Inflammatory macrophage treated with lipopolysaccharide for 1 hour (primary cell): ENCODE results near the gene B3GAT3.
"Not testable (repeated sequence)": the region's sequence is repeated elsewhere in the genome, so short reads cannot be mapped to it uniquely, and the experiment has no call there.

Source experiments
- DNase-seq, 2 donors: peaks; one replicate each; pipeline ENCODE4 v3.0.0-alpha.2; 2020 to 2022

B3GAT3 gene

GRCh38 chr11:62577046-62577714 lies 44.6 kb downstream of the B3GAT3 start:
- DNase-seq, result peak; percentile 94 to 98

GRCh38 chr11:62575837-62576236 lies 45.9 kb downstream of the B3GAT3 start:
- DNase-seq, result no peak

- no peak for DNase-seq
Measured at GRCh38 chr11:62575156-62575555, 46.6 kb downstream of the B3GAT3 start.

GRCh38 chr11:62574363-62575071 lies 47.3 kb downstream of the B3GAT3 start:
- peak in 1 of 2 donors; percentile 58 for DNase-seq

- DNase-seq, result peak; percentile 99 to 100
Measured at GRCh38 chr11:62573592-62574362, 48.0 kb downstream of the B3GAT3 start, which contains the start of gene EEF1G. Gene EEF1G (minus strand): TSS chr11:62573891. CDS start chr11:62573842, 49 bp downstream.

GRCh38 chr11:62573006-62573591 lies 48.7 kb downstream of the B3GAT3 start:
- peak in 1 of 2 donors; percentile 20 for DNase-seq

- no peak for DNase-seq
Measured at GRCh38 chr11:62572431-62572830, 49.4 kb downstream of the B3GAT3 start.

- DNase-seq, result not testable (repeated sequence)
Measured at GRCh38 chr11:62571493-62571892, 50.3 kb downstream of the B3GAT3 start.

- not testable (repeated sequence) for DNase-seq
Measured at GRCh38 chr11:62570903-62571302, 50.9 kb downstream of the B3GAT3 start.

- DNase-seq, result no peak
Measured at GRCh38 chr11:62569611-62570010, 52.2 kb downstream of the B3GAT3 start.

GRCh38 chr11:62567018-62567633 lies 54.7 kb downstream of the B3GAT3 start:
- no peak for DNase-seq

- DNase-seq, result no peak
Measured at GRCh38 chr11:62566247-62566646, 55.5 kb downstream of the B3GAT3 start.
